Activated naive CD8-positive, alpha-beta T cell treated with anti-CD3 and anti-CD28 coated beads for 36 hours (primary cell): Measurements from ENCODE around the gene CLEC2D. TPM values are rescaled to one million over a fixed set of nuclear protein-coding genes. Genes with fewer than 3 reads are reported as not detected.
"Not testable (repeated sequence)": the region's sequence is repeated elsewhere in the genome, so short reads cannot be mapped to it uniquely, and the experiment has no call there.

ENCODE experiments used
- DNase-seq: peaks from one replicate; pipeline ENCODE4 v3.0.0; 2021
- H3K27ac Mint-ChIP-seq: one replicate; pipeline ENCODE4 v1.8.0; 2022; ENCODE audit warnings: mild to moderate bottlenecking, moderate library complexity, mixed read lengths
- H3K27me3 Mint-ChIP-seq: one replicate; pipeline ENCODE4 v1.8.0; 2022; ENCODE audit warnings: mild to moderate bottlenecking, mixed read lengths
- H3K36me3 Mint-ChIP-seq: one replicate; pipeline ENCODE4 v1.8.0; 2021; ENCODE audit warnings: mild to moderate bottlenecking, mixed read lengths
- H3K4me1 Mint-ChIP-seq: one replicate; pipeline ENCODE4 v1.8.0; 2021; ENCODE audit warnings: mixed read lengths
- H3K4me3 Mint-ChIP-seq: one replicate; pipeline ENCODE4 v1.8.0; 2022; ENCODE audit warnings: mild to moderate bottlenecking, moderate library complexity, mixed read lengths
- H3K9me3 Mint-ChIP-seq: one replicate; pipeline ENCODE4 v1.8.0; 2022; ENCODE audit warnings: mixed read lengths
- total RNA-seq, 2 experiments: library from RNA; stranded (reverse); gene quantifications; one replicate each; pipeline ENCODE4 v1.2.3, GENCODE V29; 2021

The CLEC2D gene
- total RNA-seq, 2 experiments from 2014 or later: 270 to 290 TPM

GRCh38 chr12:9719790-9720189 lies 50.3 kb downstream of the CLEC2D start:
- Mint-ChIP-seq H3K9me3 (no peaks in the 10 kb centered on the region), H3K36me3 (peaks cover 3% of the 10 kb centered on the region), H3K4me1 (peaks cover 32% of the 10 kb centered on the region), H3K27me3 (no peaks in the 10 kb centered on the region), H3K27ac (no peak overlapping the region), H3K4me3 (no peak overlapping the region)
- no peak for DNase-seq

DNA sequence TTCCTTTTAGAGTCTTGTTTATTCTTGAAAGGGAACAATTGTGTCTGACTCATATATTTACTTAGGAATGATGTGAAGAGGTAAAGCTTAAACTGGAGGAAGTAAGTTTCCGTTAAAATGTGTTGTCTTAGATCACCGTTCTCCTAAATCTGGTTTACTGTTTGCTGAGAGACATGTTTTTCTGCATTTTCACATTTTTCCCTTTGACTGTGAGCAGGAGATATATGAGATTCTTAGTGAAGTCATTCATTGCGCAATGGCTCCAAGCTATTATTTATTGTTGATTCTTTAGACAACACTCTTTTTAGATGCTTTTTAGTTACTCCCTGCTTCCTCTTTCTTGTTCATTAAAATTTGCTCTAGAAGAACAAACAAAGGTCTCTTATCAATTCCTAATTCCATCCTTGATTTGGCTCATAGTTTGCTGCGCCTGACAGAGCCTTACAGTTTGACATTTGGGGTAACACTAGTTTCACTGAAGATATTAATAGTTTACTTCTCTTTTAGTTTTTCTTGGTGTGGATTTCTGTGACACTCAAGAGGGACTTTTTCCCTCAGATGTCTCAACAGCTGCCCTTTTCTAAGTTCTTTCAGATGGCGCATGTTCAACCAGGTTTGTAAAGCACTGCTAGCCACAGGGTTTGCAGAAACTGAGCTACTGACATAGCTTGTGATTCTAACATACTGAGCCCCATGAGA lies 52.0 kb downstream of the CLEC2D start:
- peaks cover 23% of the 10 kb centered on the region for H3K4me1 Mint-ChIP-seq
- H3K27ac Mint-ChIP-seq: no peak overlapping the region
- H3K4me3 Mint-ChIP-seq: no peak overlapping the region
- no peak for DNase-seq
- no peaks in the 10 kb centered on the region for H3K9me3 Mint-ChIP-seq
- H3K27me3 Mint-ChIP-seq: no peaks in the 10 kb centered on the region
- H3K36me3 Mint-ChIP-seq: peaks cover 3% of the 10 kb centered on the region

- no peak for DNase-seq
- Mint-ChIP-seq H3K36me3 (peaks cover 3% of the 10 kb centered on the region), H3K4me1 (peaks cover 23% of the 10 kb centered on the region), H3K27me3 (no peaks in the 10 kb centered on the region), H3K9me3 (no peaks in the 10 kb centered on the region), H3K4me3 (no peak overlapping the region), H3K27ac (no peak overlapping the region)
Measured at GRCh38 chr12:9724023-9724422, 54.5 kb downstream of the CLEC2D start.

- no peak for DNase-seq
- Mint-ChIP-seq H3K36me3 (peaks cover 3% of the 10 kb centered on the region), H3K27me3 (no peaks in the 10 kb centered on the region), H3K9me3 (no peaks in the 10 kb centered on the region), H3K4me1 (peaks cover 26% of the 10 kb centered on the region), H3K4me3 (no peak overlapping the region), H3K27ac (no peak overlapping the region)
Measured at GRCh38 chr12:9725213-9725870, 55.8 kb downstream of the CLEC2D start.

DNA sequence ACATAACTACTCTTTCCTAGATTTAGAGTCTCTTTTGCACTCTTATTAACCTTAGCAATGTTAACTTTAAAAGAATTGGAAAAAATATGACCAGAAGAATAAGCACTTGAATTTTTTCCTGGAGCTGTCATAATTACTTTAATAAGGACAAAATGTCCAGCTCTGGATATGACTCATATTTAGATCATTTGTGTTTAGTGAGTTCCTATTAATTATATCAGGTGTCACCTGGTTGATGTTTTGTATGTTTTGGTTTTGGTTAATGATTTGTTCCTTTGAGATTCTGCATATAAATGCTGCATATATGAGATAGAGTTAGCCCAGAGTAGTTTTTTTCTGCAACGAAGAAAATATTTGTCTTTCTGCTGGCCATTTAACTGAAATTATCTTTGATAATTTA lies 58.3 kb downstream of the CLEC2D start:
- peaks cover 2% of the 10 kb centered on the region for H3K36me3 Mint-ChIP-seq
- DNase-seq: no peak
- H3K4me1 Mint-ChIP-seq: peaks cover 32% of the 10 kb centered on the region
- peaks cover 2% of the 10 kb centered on the region for H3K9me3 Mint-ChIP-seq
- H3K4me3 Mint-ChIP-seq: no peak overlapping the region
- no peak overlapping the region for H3K27ac Mint-ChIP-seq
- H3K27me3 Mint-ChIP-seq: no peaks in the 10 kb centered on the region

- H3K9me3 Mint-ChIP-seq: peaks cover 3% of the 10 kb centered on the region
- H3K4me1 Mint-ChIP-seq: peaks cover 38% of the 10 kb centered on the region
- H3K36me3 Mint-ChIP-seq: peaks cover 5% of the 10 kb centered on the region
- no peak overlapping the region for H3K27ac Mint-ChIP-seq
- H3K27me3 Mint-ChIP-seq: no peaks in the 10 kb centered on the region
- no peak for DNase-seq
- no peak overlapping the region for H3K4me3 Mint-ChIP-seq
Measured at GRCh38 chr12:9729082-9729481, 59.6 kb downstream of the CLEC2D start.

- Mint-ChIP-seq H3K9me3 (peaks cover 5% of the 10 kb centered on the region), H3K36me3 (peaks cover 5% of the 10 kb centered on the region), H3K27me3 (no peaks in the 10 kb centered on the region), H3K4me3 (no peak overlapping the region), H3K4me1 (peaks cover 42% of the 10 kb centered on the region), H3K27ac (no peak overlapping the region)
- DNase-seq: no peak
Measured at GRCh38 chr12:9730011-9730410, 60.5 kb downstream of the CLEC2D start.

- no peak overlapping the region for H3K27ac Mint-ChIP-seq
- H3K9me3 Mint-ChIP-seq: peaks cover 8% of the 10 kb centered on the region
Measured at GRCh38 chr12:9730591-9730990, 61.1 kb downstream of the CLEC2D start.

GRCh38 chr12:9731393-9731792 lies 61.9 kb downstream of the CLEC2D start:
- Mint-ChIP-seq H3K36me3 (peaks cover 7% of the 10 kb centered on the region), H3K9me3 (peaks cover 11% of the 10 kb centered on the region), H3K4me3 (peak overlapping the region; percentile 65), H3K4me1 (peaks cover 47% of the 10 kb centered on the region), H3K27ac (peak overlapping the region; percentile 74), H3K27me3 (no peaks in the 10 kb centered on the region)
- DNase-seq: no peak

More at GRCh38 chr12:9730591-9730990, 61.1 kb downstream of the CLEC2D start:
- Mint-ChIP-seq H3K36me3 (peaks cover 7% of the 10 kb centered on the region), H3K4me3 (no peak overlapping the region), H3K27me3 (no peaks in the 10 kb centered on the region), H3K4me1 (peaks cover 43% of the 10 kb centered on the region)
- no peak for DNase-seq

GRCh38 chr12:9731797-9732196 lies 62.3 kb downstream of the CLEC2D start:
- Mint-ChIP-seq H3K4me1 (peaks cover 50% of the 10 kb centered on the region), H3K4me3 (peak overlapping the region; percentile 65), H3K36me3 (peaks cover 7% of the 10 kb centered on the region), H3K9me3 (peaks cover 11% of the 10 kb centered on the region), H3K27ac (peak overlapping the region; percentile 74), H3K27me3 (no peaks in the 10 kb centered on the region)
- no peak for DNase-seq

DNA sequence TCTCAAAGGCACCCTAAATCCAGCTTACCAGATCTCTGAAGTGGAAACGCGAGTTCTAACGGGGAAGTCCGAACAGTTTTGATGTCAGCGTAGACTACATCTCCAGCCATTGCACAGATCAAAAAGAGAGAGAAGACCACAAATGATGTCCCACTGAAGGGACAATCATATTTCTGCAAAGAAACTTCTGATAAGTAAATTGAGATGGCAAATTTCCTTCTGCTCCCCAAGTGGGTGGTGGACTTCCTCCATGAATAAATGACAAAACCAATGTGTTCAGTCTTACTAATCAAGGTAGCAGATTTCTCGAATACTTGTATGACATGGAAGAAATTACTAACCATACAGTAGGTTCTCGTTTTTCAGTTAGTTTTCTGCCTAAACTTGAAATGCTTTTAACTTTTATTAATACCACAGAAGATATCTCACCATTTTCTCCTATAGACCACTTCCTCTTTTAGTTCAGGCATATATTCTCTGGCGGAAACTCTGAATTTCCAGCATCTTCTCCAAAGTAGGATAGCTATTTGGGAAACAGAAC lies 63.5 kb downstream of the CLEC2D start, which contains the start of gene CLECL1:
Gene CLECL1 (minus strand): TSS at position 177 of the 541 bp plus-strand sequence.
- no peaks in the 10 kb centered on the region for H3K27me3 Mint-ChIP-seq
- H3K4me3 Mint-ChIP-seq: peak within 1 kb of the TSS; percentile 78
- H3K27ac Mint-ChIP-seq: peak within 1 kb of the TSS; percentile 88
- peaks cover 59% of the 10 kb centered on the region for H3K4me1 Mint-ChIP-seq
- DNase-seq: no peak
- peaks cover 7% of the 10 kb centered on the region for H3K36me3 Mint-ChIP-seq
- H3K9me3 Mint-ChIP-seq: peaks cover 11% of the 10 kb centered on the region

GRCh38 chr12:9735601-9736000 lies 66.1 kb downstream of the CLEC2D start:
- no peaks in the 10 kb centered on the region for H3K27me3 Mint-ChIP-seq
- peaks cover 21% of the 10 kb centered on the region for H3K36me3 Mint-ChIP-seq
- no peak overlapping the region for H3K4me3 Mint-ChIP-seq
- peaks cover 67% of the 10 kb centered on the region for H3K4me1 Mint-ChIP-seq
- peaks cover 19% of the 10 kb centered on the region for H3K9me3 Mint-ChIP-seq
- no peak for DNase-seq
- no peak overlapping the region for H3K27ac Mint-ChIP-seq

DNA sequence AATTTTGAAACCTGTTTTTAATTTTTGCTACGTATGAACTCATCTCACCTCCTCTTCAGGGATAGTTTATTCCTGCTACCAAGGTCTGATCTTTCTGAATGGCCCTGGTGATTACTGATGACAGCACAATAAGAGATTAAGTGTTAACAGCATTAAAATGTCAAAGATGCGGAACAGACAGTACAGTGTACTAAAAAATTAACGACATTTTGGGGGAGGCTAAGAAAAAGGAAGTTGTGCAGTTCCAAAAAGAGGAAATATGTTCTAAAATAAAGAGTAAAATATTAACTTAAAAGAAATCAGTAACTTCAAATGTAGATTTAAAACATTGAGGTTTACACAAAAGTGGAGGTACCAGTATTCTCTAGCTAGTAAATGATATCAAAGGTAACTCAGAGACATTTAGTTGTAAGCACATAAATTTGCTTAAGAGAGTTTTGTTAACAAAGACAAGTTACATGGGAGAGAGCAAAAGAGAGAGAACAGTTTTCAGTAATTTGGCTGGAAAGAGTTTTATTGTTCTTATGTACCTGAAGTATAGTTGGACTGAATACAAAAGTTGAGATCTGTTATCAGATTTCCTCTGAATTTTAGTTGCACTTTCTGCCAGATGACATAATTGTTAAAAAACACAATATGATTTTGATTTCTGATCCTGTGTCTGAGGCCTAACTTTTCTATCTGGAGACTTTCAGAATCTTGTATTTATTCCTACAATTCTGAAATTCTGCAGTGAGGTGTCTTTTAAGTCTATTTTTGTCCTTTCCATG lies 67.6 kb downstream of the CLEC2D start:
- Mint-ChIP-seq H3K36me3 (peaks cover 23% of the 10 kb centered on the region), H3K4me1 (peaks cover 59% of the 10 kb centered on the region), H3K9me3 (peaks cover 20% of the 10 kb centered on the region), H3K27me3 (no peaks in the 10 kb centered on the region), H3K27ac (peak overlapping the region; percentile 86), H3K4me3 (peak overlapping the region; percentile 27)
- DNase-seq: no peak

GRCh38 chr12:9738905-9739304 lies 69.4 kb downstream of the CLEC2D start:
- H3K4me1 Mint-ChIP-seq: peaks cover 61% of the 10 kb centered on the region
- H3K9me3 Mint-ChIP-seq: peaks cover 17% of the 10 kb centered on the region
- H3K27me3 Mint-ChIP-seq, DNase-seq: not testable (repeated sequence)
- peak overlapping the region; percentile 85 for H3K27ac Mint-ChIP-seq
- peaks cover 18% of the 10 kb centered on the region for H3K36me3 Mint-ChIP-seq
- peak overlapping the region; percentile 49 for H3K4me3 Mint-ChIP-seq
